Measurements from ENCODE around the gene KLRB1.
"Not testable (repeated sequence)": the region's sequence is repeated elsewhere in the genome, so short reads cannot be mapped to it uniquely, and the experiment has no call there.

DNA sequence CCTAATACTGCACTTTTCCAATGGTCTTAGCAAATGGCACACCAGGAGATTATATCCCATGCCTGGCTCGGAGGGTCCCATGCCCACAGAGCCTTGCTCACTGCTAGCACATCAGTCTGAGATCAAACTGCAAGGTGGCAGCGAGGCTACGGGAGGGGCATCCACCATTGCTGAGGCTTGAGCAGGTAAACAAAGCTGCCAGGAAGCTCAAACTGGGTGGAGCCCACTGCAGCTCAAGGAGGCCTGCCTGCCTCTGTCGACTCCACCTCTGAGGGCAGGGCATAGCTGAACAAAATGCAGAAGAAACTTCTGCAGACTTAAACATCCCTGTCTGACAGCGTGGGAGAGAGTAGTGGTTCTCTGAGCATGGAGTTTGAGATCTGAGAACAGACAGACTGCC is 2.9 kb upstream of the KLRB1 start:
- TF ChIP-seq OSR1 (CRISPR knock-in tag; IDR thresholded peaks at IDR 0.05); BACH2 (CRISPR knock-in tag; IDR thresholded peaks at IDR 0.05; ENCODE audit: borderline replicate concordance); GLIS3 (CRISPR knock-in tag; IDR thresholded peaks at IDR 0.05); ZFP3 (CRISPR knock-in tag; IDR thresholded peaks at IDR 0.05); ARNTL (CRISPR knock-in tag; IDR thresholded peaks at IDR 0.05; ENCODE audit: borderline replicate concordance, low read depth); ZFP30 (CRISPR knock-in tag; IDR thresholded peaks at IDR 0.05); ZNF8 (CRISPR knock-in tag; IDR thresholded peaks at IDR 0.05); ZNF70 (CRISPR knock-in tag; IDR thresholded peaks at IDR 0.05); TCF4 (CRISPR knock-in tag; IDR thresholded peaks at IDR 0.05; ENCODE audit: borderline replicate concordance); ESRRG (CRISPR knock-in tag; IDR thresholded peaks at IDR 0.05): not testable (repeated sequence)
- TF ChIP-seq, protein P1, sequence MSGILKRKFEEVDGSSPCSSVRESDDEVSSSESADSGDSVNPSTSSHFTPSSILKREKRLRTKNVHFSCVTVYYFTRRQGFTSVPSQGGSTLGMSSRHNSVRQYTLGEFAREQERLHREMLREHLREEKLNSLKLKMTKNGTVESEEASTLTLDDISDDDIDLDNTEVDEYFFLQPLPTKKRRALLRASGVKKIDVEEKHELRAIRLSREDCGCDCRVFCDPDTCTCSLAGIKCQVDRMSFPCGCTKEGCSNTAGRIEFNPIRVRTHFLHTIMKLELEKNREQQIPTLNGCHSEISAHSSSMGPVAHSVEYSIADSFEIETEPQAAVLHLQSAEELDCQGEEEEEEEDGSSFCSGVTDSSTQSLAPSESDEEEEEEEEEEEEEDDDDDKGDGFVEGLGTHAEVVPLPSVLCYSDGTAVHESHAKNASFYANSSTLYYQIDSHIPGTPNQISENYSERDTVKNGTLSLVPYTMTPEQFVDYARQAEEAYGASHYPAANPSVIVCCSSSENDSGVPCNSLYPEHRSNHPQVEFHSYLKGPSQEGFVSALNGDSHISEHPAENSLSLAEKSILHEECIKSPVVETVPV (CRISPR knock-in tag; IDR thresholded peaks at IDR 0.05) = not testable (repeated sequence)
- TF ChIP-seq, protein P2, sequence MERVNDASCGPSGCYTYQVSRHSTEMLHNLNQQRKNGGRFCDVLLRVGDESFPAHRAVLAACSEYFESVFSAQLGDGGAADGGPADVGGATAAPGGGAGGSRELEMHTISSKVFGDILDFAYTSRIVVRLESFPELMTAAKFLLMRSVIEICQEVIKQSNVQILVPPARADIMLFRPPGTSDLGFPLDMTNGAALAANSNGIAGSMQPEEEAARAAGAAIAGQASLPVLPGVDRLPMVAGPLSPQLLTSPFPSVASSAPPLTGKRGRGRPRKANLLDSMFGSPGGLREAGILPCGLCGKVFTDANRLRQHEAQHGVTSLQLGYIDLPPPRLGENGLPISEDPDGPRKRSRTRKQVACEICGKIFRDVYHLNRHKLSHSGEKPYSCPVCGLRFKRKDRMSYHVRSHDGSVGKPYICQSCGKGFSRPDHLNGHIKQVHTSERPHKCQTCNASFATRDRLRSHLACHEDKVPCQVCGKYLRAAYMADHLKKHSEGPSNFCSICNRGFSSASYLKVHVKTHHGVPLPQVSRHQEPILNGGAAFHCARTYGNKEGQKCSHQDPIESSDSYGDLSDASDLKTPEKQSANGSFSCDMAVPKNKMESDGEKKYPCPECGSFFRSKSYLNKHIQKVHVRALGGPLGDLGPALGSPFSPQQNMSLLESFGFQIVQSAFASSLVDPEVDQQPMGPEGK (CRISPR knock-in tag; IDR thresholded peaks at IDR 0.05; ENCODE audit: borderline replicate concordance) = not testable (repeated sequence)
- TF ChIP-seq, protein P3, sequence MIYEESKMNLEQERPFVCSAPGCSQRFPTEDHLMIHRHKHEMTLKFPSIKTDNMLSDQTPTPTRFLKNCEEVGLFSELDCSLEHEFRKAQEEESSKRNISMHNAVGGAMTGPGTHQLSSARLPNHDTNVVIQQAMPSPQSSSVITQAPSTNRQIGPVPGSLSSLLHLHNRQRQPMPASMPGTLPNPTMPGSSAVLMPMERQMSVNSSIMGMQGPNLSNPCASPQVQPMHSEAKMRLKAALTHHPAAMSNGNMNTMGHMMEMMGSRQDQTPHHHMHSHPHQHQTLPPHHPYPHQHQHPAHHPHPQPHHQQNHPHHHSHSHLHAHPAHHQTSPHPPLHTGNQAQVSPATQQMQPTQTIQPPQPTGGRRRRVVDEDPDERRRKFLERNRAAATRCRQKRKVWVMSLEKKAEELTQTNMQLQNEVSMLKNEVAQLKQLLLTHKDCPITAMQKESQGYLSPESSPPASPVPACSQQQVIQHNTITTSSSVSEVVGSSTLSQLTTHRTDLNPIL (CRISPR knock-in tag; IDR thresholded peaks at IDR 0.05; ENCODE audit: low read depth) = not testable (repeated sequence)
- TF ChIP-seq, protein P4, sequence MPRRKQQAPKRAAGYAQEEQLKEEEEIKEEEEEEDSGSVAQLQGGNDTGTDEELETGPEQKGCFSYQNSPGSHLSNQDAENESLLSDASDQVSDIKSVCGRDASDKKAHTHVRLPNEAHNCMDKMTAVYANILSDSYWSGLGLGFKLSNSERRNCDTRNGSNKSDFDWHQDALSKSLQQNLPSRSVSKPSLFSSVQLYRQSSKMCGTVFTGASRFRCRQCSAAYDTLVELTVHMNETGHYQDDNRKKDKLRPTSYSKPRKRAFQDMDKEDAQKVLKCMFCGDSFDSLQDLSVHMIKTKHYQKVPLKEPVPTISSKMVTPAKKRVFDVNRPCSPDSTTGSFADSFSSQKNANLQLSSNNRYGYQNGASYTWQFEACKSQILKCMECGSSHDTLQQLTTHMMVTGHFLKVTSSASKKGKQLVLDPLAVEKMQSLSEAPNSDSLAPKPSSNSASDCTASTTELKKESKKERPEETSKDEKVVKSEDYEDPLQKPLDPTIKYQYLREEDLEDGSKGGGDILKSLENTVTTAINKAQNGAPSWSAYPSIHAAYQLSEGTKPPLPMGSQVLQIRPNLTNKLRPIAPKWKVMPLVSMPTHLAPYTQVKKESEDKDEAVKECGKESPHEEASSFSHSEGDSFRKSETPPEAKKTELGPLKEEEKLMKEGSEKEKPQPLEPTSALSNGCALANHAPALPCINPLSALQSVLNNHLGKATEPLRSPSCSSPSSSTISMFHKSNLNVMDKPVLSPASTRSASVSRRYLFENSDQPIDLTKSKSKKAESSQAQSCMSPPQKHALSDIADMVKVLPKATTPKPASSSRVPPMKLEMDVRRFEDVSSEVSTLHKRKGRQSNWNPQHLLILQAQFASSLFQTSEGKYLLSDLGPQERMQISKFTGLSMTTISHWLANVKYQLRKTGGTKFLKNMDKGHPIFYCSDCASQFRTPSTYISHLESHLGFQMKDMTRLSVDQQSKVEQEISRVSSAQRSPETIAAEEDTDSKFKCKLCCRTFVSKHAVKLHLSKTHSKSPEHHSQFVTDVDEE (CRISPR knock-in tag; IDR thresholded peaks at IDR 0.05) = not testable (repeated sequence)
